Right lobe of liver (tissue), 4 donors: ENCODE results near the gene CAST.

ENCODE experiments used
- POLR2A ChIP-seq: fragments of 450-650 bp; IDR thresholded peaks from one replicate; pipeline ENCODE4 v1.6.1; 2017; ENCODE audit warnings: antibody characterized with exemption, mild to moderate bottlenecking
- TF ChIP-seq, protein P1 (sequence below), 4 donors: fragments of 200-600 bp in 3 of 4; fragments of 450-650 bp in 1 of 4; IDR thresholded peaks; one replicate each; pipeline versions ENCODE4 v1.5.1 to v1.8.0; 2016 to 2022; ENCODE audit warnings: antibody characterized with exemption in 4 of 4, mild to moderate bottlenecking in 2 of 4
- donor health status: DM: no; HTN: no; CAD: no.
- donor health status: DM: no; HTN: no; CAD: no.
- donor health status: DM: no; HTN: yes; CAD: no.

DNA sequence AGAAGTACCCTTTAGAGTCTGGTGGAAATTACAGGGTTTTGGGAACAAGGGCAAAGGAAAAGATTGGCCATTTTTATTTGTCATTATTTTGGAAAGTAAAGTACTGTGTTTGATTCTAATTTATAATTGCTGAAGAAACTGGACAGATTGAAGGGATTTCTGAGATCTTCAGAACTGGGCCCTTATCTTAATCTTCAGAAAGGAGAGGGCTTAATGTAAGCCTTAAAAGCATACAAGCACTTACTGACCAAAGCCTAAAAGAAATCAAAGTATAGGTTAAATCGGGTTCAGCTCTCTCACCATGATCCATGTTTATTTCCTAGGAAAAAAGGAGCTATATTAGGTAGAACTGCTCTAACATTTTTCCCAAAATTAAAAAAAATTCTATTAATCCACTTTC, 109.9 kb downstream of the CAST start:
- TF ChIP-seq POLR2A = no peak
- TF ChIP-seq, protein P1, sequence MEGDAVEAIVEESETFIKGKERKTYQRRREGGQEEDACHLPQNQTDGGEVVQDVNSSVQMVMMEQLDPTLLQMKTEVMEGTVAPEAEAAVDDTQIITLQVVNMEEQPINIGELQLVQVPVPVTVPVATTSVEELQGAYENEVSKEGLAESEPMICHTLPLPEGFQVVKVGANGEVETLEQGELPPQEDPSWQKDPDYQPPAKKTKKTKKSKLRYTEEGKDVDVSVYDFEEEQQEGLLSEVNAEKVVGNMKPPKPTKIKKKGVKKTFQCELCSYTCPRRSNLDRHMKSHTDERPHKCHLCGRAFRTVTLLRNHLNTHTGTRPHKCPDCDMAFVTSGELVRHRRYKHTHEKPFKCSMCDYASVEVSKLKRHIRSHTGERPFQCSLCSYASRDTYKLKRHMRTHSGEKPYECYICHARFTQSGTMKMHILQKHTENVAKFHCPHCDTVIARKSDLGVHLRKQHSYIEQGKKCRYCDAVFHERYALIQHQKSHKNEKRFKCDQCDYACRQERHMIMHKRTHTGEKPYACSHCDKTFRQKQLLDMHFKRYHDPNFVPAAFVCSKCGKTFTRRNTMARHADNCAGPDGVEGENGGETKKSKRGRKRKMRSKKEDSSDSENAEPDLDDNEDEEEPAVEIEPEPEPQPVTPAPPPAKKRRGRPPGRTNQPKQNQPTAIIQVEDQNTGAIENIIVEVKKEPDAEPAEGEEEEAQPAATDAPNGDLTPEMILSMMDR (IDR thresholded peaks at IDR 0.05) = no peak
